ENCODE data around the gene HAL.
"Not testable (repeated sequence)": the region's sequence is repeated elsewhere in the genome, so short reads cannot be mapped to it uniquely, and the experiment has no call there.

The HAL gene

GRCh38 chr12:95976416-95976832 lies 19.7 kb downstream of the HAL start:
- no peak for DNase-seq

- no peak for DNase-seq
Observed at GRCh38 chr12:95975491-95975890, 20.7 kb downstream of the HAL start.

GRCh38 chr12:95974358-95974757 lies 21.8 kb downstream of the HAL start:
- DNase-seq = no peak

GRCh38 chr12:95972832-95973456 lies 23.2 kb downstream of the HAL start:
- DNase-seq = no peak

GRCh38 chr12:95970905-95971304 lies 25.2 kb downstream of the HAL start:
- peak; percentile 96 for DNase-seq

- DNase-seq = not testable (repeated sequence)
Observed at GRCh38 chr12:95969116-95969515, 27.0 kb downstream of the HAL start.

GRCh38 chr12:95967301-95967700 lies 28.8 kb downstream of the HAL start:
- DNase-seq = no peak

- DNase-seq = peak; percentile 81
Observed at GRCh38 chr12:95966287-95966870, 29.8 kb downstream of the HAL start.

GRCh38 chr12:95963096-95963495 lies 33.0 kb downstream of the HAL start:
- peak; percentile 65 for DNase-seq

- no peak for DNase-seq
Observed at GRCh38 chr12:95962222-95962621, 33.9 kb downstream of the HAL start.

- DNase-seq = no peak
Observed at GRCh38 chr12:95960241-95960640, 35.9 kb downstream of the HAL start.

- peak; percentile 47 for DNase-seq
Observed at GRCh38 chr12:95959107-95959506, 37.0 kb downstream of the HAL start.

GRCh38 chr12:95956557-95957145 lies 39.5 kb downstream of the HAL start:
- peak; percentile 52 for DNase-seq

GRCh38 chr12:95955549-95956159 lies 40.5 kb downstream of the HAL start:
- DNase-seq = no peak

GRCh38 chr12:95953000-95953399 lies 43.1 kb downstream of the HAL start:
- DNase-seq = no peak

GRCh38 chr12:95951515-95951914 lies 44.6 kb downstream of the HAL start:
- no peak for DNase-seq

GRCh38 chr12:95949477-95950206 lies 46.5 kb downstream of the HAL start:
- DNase-seq = no peak

GRCh38 chr12:95944108-95944704 lies 51.9 kb downstream of the HAL start:
- no peak for DNase-seq

GRCh38 chr12:95943330-95943842 lies 52.8 kb downstream of the HAL start, which contains the start of gene AMDHD1:
TSS of gene AMDHD1 (plus strand) at chr12:95943331. CDS start at chr12:95943399, 68 bp downstream.
- peak; percentile 92 for DNase-seq

- DNase-seq = peak; percentile 84
Observed at GRCh38 chr12:95942524-95943329, 53.4 kb downstream of the HAL start, which contains the start of gene CCDC38. TSS of gene CCDC38 (minus strand) at chr12:95942614. CDS start at chr12:95936509, 6,105 bp downstream.

GRCh38 chr12:95942101-95942523 lies 54.0 kb downstream of the HAL start:
- no peak for DNase-seq

GRCh38 chr12:95940514-95940913 lies 55.6 kb downstream of the HAL start:
- DNase-seq = no peak
